Suprapubic skin (tissue), 4 donors: Measurements from ENCODE around the gene MPHOSPH8.

Experiments
- CTCF ChIP-seq, 2 donors: fragments of 200-600 bp in 1 of 2; fragments of 450-650 bp in 1 of 2; sonication (generic) in 1 of 2; IDR thresholded peaks; one replicate each; pipeline ENCODE4 v1.5.1; 2016 to 2019; ENCODE audit warnings: antibody characterized with exemption in 2 of 2, mild to moderate bottlenecking in 1 of 2, moderate library complexity in 1 of 2
- POLR2A ChIP-seq, 2 donors: fragments of 450-650 bp; IDR thresholded peaks; one replicate each; pipeline ENCODE4 v1.6.1; 2017; ENCODE audit warnings: antibody characterized with exemption in 2 of 2, mild to moderate bottlenecking in 2 of 2, moderate library complexity in 2 of 2
- POLR2AphosphoS5 ChIP-seq, 3 donors: sonication (generic); formaldehyde crosslinking; IDR thresholded peaks; one replicate each; pipeline ENCODE4 v1.6.1; 2017; ENCODE audit warnings: antibody characterized with exemption in 3 of 3

- TF ChIP-seq CTCF (IDR thresholded peaks at IDR 0.05), result no peak
- no peak for TF ChIP-seq POLR2A (IDR thresholded peaks at IDR 0.05)
- TF ChIP-seq POLR2AphosphoS5 (IDR thresholded peaks at IDR 0.05), result no peak
These were observed 35.9 kb upstream of the MPHOSPH8 start for GRCh38 chr13:19597523-19597922.
